ENCODE results near the gene KPNB1.

The KPNB1 gene

GRCh38 chr17:47649153-47649971, at the start of gene KPNB1:
Gene KPNB1, plus strand, starts transcription at chr17:47649919. Its CDS starts 326 bp downstream, at chr17:47650245.
- DNase-seq (ENCODE audit: low read depth), result peak; percentile 95

DNA sequence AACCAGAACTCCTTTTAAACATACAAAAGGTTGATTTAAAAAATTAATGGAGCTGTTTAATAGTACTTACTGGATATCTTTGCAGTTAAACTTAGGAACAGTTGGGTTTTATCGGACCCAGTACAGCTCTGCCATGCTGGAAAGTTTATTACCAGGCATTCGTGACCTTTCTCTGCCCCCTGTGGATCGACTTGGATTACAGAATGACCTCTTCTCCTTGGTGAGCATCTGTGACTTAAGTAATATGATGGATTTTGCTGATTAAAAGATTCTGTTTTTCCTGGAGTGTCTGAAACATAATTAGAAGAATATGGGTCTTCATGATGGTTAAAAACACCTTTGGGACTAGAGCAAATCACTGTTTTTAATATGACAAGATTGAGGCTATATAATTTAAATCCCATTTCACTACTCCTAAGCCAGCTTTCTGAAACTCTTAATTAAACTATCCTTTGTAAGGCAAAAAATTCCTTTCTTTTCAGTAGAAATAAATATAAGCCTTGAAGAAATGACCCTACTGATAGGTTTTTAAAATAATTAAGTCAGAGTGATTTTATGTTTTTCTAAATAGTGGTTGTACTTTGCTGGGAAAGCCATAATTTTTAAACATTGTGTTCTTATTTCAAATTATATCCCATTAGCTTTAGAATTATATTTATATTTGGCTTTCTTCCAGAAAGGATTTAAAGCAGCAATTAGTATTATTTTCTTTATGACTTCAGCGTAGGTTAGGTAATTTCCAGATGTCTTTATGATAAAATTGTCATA, 45.7 kb upstream of the KPNB1 start:
- no peak for DNase-seq (ENCODE audit: low read depth)

DNA sequence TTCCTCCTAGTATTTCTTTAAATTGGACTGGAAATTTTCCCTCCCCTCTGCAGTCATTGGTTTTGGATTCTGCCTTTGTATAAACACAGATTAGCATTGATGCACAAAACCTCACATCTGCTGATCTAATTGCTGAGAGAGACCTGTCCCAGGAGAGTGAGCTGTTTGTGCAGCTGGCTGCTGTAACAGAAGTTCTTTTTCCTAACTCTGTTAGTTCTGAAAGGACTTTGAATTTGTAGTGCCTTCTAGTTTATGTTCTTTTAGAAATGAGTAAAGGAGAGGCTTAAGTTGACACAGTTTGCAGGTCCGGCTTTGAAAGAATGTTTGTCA, 45.2 kb upstream of the KPNB1 start:
- no peak for DNase-seq (ENCODE audit: low read depth)

DNA sequence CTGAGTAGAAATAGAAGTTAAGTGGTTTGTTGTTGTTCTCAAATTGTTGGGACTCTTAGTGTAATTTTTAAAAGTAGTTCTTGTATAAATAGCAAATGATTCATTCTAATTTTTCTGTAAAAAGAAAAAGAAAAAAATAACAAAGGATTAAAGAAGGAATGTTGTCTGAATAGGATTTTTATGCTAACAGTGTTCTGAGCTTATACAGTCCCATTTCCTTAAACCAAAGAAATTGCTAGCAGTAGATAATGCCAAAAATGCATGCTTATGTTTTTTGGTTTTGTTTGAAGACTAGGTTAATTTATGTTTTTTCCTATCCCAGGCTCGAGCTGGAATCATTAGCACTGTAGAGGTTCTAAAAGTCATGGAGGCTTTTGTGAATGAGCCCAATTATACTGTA, 44.7 kb upstream of the KPNB1 start:
- DNase-seq (ENCODE audit: low read depth), result no peak

DNA sequence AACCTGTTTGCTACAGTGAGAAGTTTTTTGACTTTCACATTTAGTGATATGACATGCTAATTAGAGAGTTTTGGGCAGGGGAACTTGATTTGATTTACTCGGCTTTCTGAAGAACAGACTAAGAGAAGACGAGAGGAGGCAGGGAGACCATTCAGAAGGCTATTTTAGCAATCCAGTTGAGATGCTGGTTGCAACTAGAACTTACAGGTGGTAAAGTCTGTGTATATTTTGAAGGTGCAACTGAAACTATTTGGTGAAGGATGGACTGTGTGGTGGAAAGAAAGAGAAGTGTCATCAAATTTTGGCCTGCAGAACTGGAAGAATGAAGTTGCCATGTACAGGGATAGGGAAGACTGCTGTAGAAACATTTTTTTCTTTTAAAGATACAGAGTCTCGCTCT, 42.2 kb upstream of the KPNB1 start:
- DNase-seq (ENCODE audit: low read depth), result no peak

DNA sequence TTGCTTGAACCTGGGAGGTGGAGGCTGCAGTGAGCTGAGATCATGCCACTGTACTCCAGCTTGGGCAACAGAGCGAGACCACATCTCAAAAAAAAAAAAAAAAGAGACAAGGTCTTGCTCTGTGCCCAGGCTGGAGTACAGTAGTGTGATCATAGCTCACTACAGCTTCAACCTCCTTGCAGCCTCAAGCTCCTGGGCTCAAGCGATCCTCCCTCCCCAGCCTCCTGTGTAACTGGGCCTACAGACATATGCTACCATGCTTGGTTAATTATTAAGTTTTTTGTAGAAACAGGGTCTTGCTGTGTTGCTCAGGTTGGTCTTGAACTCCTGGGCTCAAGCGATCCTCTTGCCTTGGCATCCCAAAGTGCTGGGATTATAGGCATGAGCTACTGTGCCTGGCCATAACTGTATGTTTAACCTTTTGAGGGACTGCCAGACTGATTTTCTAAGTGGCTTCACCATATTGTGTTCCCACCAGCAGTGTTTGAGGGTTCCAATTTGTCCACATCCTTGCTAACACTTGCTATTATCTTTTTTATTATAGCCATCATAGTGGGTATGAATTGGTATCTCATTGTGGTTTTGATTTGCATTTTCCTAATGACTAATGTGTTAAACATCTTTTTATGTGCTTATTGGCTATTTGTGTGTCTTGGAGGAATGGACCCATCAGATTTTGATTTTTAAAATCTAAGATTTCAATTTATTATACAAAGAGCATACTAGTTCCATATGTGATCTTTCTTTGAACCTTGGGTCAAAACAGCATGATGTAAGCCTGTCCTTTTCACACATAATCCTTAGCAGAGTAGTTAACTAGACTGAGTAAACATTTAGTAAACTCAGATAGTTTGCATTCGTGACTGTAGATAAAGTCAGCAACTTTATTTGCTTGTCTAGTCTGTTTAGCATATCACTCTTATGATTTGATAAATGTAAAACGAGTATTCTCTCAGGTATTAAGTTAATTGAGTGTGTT, 38.1 kb upstream of the KPNB1 start:
- DNase-seq (ENCODE audit: low read depth), result no peak

- DNase-seq (ENCODE audit: low read depth), result no peak
Observed at GRCh38 chr17:47615766-47616424, 33.8 kb upstream of the KPNB1 start.

DNA sequence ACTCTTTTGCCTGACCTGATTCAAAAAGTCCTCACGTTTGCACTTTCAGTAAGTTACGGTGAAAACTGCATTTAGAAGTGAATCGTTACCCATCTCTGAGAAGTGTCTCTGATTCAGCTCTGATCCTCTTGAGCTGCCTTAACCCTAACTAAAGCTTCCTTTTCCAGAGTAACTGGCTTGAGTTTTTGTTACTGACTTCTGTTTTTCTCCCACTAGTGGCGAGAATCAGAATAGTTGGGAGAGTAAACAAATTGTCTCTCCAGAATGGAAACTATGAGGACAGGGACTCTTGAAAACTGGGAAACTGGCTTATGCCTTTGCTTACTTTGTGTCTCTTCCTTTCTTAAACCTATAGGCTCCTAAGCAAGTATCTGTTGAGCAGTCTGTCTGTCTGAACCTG, 31.3 kb upstream of the KPNB1 start:
- no peak for DNase-seq (ENCODE audit: low read depth)

DNA sequence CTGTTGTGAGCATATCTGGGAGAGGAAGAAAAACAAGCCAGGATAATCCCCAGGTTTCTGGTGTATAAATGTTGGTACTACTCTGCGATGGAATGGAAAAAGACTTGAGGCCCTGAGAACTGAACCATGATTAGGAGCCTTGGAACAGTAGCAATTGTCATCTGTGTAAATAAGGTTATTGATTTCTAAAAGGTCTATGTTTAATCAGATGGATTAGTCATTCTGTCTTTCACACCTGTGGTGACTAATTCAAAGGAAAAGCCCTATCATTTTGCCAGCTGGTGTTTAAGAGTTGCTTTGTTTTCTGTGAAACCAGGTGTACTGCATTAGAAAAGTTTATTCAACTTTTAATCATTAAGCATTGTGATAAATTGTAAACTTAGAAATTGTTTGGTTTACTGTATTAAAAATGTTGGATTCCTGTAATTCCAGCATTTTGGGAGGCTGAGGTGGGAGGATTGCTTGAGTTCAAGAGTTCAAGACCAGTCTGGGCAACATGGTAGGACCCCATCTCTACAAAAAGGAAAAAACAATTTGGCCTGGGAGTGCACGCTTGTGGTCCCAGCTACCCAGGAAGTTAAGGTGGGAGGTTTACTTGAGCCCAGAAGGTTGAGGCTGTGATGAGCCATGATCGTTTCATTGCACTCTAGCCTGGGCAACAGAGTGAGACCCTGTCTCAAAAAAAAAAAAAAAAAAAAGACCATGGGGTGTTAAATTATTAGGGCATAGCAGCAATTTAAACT, 29.0 kb upstream of the KPNB1 start:
- DNase-seq (ENCODE audit: low read depth), result no peak

DNA sequence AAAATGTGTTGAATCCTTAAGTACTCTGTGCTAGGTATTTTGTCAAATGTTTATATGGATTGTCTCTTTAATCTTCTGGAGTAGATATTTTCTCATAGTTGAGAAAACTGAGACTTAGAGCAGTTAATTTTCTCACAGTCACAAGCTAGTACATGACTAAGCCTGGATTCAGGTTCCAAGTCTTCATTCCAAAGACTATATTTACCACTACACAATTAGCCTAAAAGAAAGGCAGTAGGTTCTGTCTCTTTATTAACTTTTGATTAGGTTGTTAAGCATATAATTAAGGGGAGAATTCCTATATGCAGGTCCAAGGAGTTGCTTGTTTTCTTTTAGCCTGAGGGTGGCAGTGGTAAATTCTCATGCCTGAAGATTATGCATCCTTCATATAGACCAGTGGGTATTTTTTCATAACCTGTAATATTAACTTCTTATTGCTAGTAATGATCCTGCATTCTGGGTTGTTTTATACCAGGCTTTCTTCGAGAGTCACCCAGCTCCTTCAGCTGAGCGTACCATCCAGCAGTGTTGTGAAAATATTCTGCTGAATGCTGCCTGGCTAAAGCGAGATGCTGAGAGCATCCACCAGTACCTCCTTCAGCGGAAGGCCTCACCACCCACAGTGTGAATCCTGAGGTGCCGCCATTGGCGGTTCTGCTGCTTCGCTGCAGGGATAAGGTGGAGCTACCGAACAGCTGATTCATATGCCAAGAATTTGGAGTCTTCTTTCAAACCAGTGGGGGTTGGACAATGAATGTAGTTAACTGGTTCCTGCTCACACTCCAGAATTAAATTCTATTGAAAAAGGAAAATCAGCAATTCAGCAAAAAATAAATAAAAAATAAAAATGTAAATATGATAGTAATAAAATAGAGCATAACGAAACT, 28.2 kb upstream of the KPNB1 start:
- no peak for DNase-seq (ENCODE audit: low read depth)

- no peak for DNase-seq (ENCODE audit: low read depth)
Observed at GRCh38 chr17:47622180-47622549, 27.6 kb upstream of the KPNB1 start.

GRCh38 chr17:47624727-47625068, 25.0 kb upstream of the KPNB1 start:
- DNase-seq (ENCODE audit: low read depth), result no peak

DNA sequence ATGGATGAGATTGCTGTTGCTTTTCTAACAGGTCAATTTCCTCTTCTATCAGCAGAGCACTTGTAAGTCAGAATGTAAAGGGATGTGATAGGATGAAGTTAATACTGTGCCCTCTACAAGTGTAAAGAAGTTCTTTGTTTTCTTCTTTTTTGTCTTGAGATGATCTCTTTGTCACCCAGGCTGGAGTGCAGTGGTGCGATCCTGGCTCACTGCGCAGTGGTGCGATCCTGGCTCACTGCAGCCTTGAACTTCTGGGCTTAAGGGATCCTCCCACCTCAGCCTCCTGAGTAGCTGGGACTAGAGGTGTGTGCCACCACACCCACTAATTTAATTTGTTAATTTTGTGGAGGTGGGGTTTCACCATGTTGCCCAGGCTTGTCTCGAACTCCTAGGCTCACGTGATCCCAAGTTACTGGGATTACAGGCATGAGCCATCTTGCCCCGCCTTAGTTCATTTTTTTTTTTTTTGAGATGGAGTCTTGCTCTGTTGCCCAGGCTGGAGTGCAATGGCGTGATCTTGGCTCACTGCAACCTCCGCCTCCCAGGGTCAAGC, 21.6 kb upstream of the KPNB1 start:
- no peak for DNase-seq (ENCODE audit: low read depth)

DNA sequence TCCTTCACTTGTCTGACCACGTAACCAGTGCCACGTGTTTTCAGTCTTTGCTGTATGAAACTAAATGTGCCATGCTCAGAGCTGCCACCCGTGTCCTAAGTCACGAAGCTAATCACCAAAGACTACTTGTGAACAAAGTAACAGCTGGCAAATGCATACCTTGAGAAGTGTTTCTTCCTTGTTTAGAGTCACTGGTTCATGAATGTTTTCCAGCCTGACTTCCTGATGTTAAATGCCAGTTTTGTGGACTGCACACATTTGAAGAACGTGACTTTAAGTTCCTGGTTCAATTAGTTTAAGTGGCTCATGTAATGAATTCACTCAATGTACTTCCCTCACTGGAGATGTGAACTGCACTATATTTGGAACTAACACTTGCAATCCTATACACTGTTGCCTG, 19.9 kb upstream of the KPNB1 start:
- no peak for DNase-seq (ENCODE audit: low read depth)

DNA sequence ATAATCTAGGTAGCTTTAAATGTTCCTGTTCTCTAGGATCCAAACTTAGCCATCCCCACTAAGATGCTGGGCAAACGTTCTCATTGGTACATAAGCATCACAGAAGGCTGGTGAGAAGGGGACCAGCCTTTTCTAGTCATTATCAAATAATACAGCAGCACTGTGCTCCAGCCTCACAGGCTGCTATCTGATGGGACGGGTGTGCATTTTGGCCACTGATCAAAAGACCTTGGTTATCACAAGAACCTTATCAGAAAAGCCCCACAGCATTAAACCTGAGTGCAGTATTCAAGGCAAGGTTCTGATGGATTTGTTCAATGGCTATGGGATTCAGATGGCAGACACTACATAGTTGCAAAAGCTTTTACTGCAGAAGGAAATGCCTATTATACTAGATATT, 19.1 kb upstream of the KPNB1 start:
- no peak for DNase-seq (ENCODE audit: low read depth)

GRCh38 chr17:47632991-47633390, 16.7 kb upstream of the KPNB1 start:
- no peak for DNase-seq (ENCODE audit: low read depth)

DNA sequence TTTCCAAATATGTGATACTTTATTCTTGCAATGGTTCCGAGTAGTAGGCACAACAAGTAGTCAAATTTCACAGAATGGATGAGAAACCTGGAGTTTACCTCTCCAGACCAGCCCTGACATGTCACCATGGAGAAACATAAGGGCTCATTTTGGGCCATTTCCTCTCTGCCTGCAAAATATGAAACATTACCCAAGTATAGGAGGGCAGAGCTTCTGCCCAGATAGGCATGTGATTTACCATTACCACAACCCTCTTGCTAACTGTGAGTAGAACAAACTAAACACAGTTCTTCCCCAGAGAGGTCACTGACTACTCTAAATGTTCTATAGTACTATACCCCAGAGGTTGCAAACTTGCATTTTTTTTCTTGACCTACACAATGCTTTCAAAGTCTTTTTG, 15.7 kb upstream of the KPNB1 start:
- no peak for DNase-seq (ENCODE audit: low read depth)

DNA sequence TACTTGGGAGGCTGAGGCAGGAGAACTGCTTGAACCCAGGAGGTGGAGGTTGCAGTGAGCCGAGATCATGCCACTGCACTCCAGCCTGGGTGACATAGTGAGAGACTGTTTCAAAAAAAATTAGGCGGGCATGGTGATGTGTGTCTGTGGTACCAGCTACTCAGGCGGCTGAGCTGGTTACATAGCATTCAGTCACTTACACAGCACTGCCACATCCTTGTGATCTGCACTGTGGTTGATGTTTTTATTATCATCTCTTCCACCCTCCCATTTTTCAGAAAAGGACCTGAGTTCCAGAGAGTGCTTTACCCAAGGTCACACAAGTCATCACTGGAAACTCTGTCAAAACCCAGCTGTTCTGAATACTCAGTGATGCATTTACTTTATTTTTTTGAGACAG, 14.8 kb upstream of the KPNB1 start:
- no peak for DNase-seq (ENCODE audit: low read depth)

DNA sequence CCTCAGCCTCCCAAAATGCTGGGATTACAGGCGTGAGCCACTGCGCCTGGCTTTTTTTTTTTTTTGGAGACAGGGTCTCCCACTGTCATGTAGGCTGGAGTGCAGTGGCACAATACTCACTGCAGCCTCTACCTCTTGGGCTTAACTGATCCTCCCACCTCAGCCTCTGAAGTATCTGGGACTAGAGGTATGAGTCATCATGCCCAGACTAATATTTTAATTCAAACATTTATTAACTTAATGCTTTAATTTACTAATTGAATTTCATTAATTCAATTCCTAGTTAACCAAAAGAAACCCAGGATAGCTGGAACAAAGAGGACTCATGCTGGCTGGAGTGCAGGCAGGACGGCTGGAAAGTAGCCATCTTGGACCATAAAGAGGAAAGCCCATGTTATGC, 14.0 kb upstream of the KPNB1 start:
- no peak for DNase-seq (ENCODE audit: low read depth)
